HG03354 (cell line): Measurements from ENCODE around the gene ANKRD33B.

Experiments
- ATAC-seq: cut with Tn5 transposase; IDR thresholded peaks from one replicate; pipeline ENCODE4 v1.9.1; 2021; ENCODE audit warnings: mild to moderate bottlenecking; ENCODE audit not compliant: unreplicated experiment, poor library complexity, severe bottlenecking

Gene ANKRD33B

GRCh38 chr5:10607023-10607665 lies 43.3 kb downstream of the ANKRD33B start:
- peak; percentile 88 for ATAC-seq

- ATAC-seq = peak; percentile 64
These were observed 43.8 kb downstream of the ANKRD33B start for GRCh38 chr5:10607666-10608073.

- ATAC-seq = peak; percentile 2
These were observed 44.2 kb downstream of the ANKRD33B start for GRCh38 chr5:10608081-10608480.

- ATAC-seq = no peak
These were observed 46.2 kb downstream of the ANKRD33B start for GRCh38 chr5:10610058-10610457.

GRCh38 chr5:10611290-10611689 lies 47.4 kb downstream of the ANKRD33B start:
- ATAC-seq = no peak

- no peak for ATAC-seq
These were observed 48.4 kb downstream of the ANKRD33B start for GRCh38 chr5:10612251-10612650.

GRCh38 chr5:10615693-10616092 lies 51.8 kb downstream of the ANKRD33B start:
- no peak for ATAC-seq

GRCh38 chr5:10617103-10617502 lies 53.2 kb downstream of the ANKRD33B start:
- ATAC-seq = no peak

- ATAC-seq = no peak
These were observed 54.4 kb downstream of the ANKRD33B start for GRCh38 chr5:10618311-10618710.

- no peak for ATAC-seq
These were observed 55.8 kb downstream of the ANKRD33B start for GRCh38 chr5:10619649-10620048.

GRCh38 chr5:10620346-10620745 lies 56.5 kb downstream of the ANKRD33B start:
- ATAC-seq = no peak

- ATAC-seq = no peak
These were observed 58.0 kb downstream of the ANKRD33B start for GRCh38 chr5:10621832-10622231.

- no peak for ATAC-seq
These were observed 58.9 kb downstream of the ANKRD33B start for GRCh38 chr5:10622810-10623209.

- no peak for ATAC-seq
These were observed 59.5 kb downstream of the ANKRD33B start for GRCh38 chr5:10623305-10623910.

GRCh38 chr5:10624206-10624605 lies 60.3 kb downstream of the ANKRD33B start:
- no peak for ATAC-seq

GRCh38 chr5:10624679-10625078 lies 60.8 kb downstream of the ANKRD33B start:
- ATAC-seq = no peak

- ATAC-seq = no peak
These were observed 62.0 kb downstream of the ANKRD33B start for GRCh38 chr5:10625700-10626472.

- ATAC-seq = no peak
These were observed 62.7 kb downstream of the ANKRD33B start for GRCh38 chr5:10626473-10627013.

GRCh38 chr5:10627160-10627701 lies 63.4 kb downstream of the ANKRD33B start:
- peak; percentile 2 for ATAC-seq

- no peak for ATAC-seq
These were observed 64.7 kb downstream of the ANKRD33B start for GRCh38 chr5:10628601-10629000.
